Measurements from ENCODE around the gene RNF141.

The RNF141 gene

GRCh38 chr11:10540915-10541560, at the start of gene RNF141:
TSS of gene RNF141 (minus strand) at chr11:10541187. CDS start at chr11:10534158, 7,029 bp downstream.
- peak; percentile 90 for DNase-seq

- DNase-seq = no peak
Measured at GRCh38 chr11:10590218-10590915, 49.4 kb upstream of the RNF141 start.

- peak; percentile 17 for DNase-seq
Measured at GRCh38 chr11:10588904-10589303, 47.9 kb upstream of the RNF141 start.

GRCh38 chr11:10587995-10588394, 47.0 kb upstream of the RNF141 start:
- DNase-seq = no peak

- no peak for DNase-seq
Measured at GRCh38 chr11:10587388-10587787, 46.4 kb upstream of the RNF141 start.

- peak; percentile 49 for DNase-seq
Measured at GRCh38 chr11:10584071-10584501, 43.1 kb upstream of the RNF141 start.

- peak; percentile 92 for DNase-seq
Measured at GRCh38 chr11:10581481-10582019, 40.6 kb upstream of the RNF141 start.

- no peak for DNase-seq
Measured at GRCh38 chr11:10580623-10581022, 39.6 kb upstream of the RNF141 start.

GRCh38 chr11:10579700-10580099, 38.7 kb upstream of the RNF141 start:
- no peak for DNase-seq

GRCh38 chr11:10576035-10576398, 35.0 kb upstream of the RNF141 start:
- DNase-seq = no peak

- no peak for DNase-seq
Measured at GRCh38 chr11:10575346-10576034, 34.5 kb upstream of the RNF141 start.

- no peak for DNase-seq
Measured at GRCh38 chr11:10573556-10573955, 32.6 kb upstream of the RNF141 start.

GRCh38 chr11:10573028-10573427, 32.0 kb upstream of the RNF141 start:
- no peak for DNase-seq

GRCh38 chr11:10572533-10572932, 31.5 kb upstream of the RNF141 start:
- DNase-seq = no peak

GRCh38 chr11:10568486-10568941, 27.5 kb upstream of the RNF141 start, which contains the start of gene LYVE1:
TSS of gene LYVE1 (minus strand) at chr11:10568665. CDS start at chr11:10568532, 133 bp downstream.
- DNase-seq = no peak

- no peak for DNase-seq
Measured at GRCh38 chr11:10567446-10567845, 26.5 kb upstream of the RNF141 start.

- DNase-seq = no peak
Measured at GRCh38 chr11:10566257-10566957, 25.4 kb upstream of the RNF141 start.

- DNase-seq = no peak
Measured at GRCh38 chr11:10565493-10565892, 24.5 kb upstream of the RNF141 start.

- peak; percentile 21 for DNase-seq
Measured at GRCh38 chr11:10564696-10565318, 23.8 kb upstream of the RNF141 start.

- no peak for DNase-seq
Measured at GRCh38 chr11:10564030-10564429, 23.0 kb upstream of the RNF141 start.

GRCh38 chr11:10561947-10562346, 21.0 kb upstream of the RNF141 start:
- peak; percentile 6 for DNase-seq

Data from GDM1 (cell line).